Transverse colon (tissue), 4 donors: Measurements from ENCODE around the gene IMPDH1. TPM values are rescaled to one million over a fixed set of nuclear protein-coding genes. Genes with fewer than 3 reads are reported as not detected.

Experiments used
- DNase-seq: peaks from one replicate; pipeline ENCODE4 v3.0.0-alpha.2; 2019
- H3K27ac ChIP-seq, 4 donors: fragments of 200-600 bp; sonication (generic); 2 replicates each; pipeline ENCODE4 v1.5.1; 2016 to 2018; ENCODE audit warnings: inconsistent platforms in 4 of 4
- H3K27me3 ChIP-seq: fragments of 200-600 bp; sonication (generic); 2 replicates; pipeline ENCODE4 v1.5.1; 2017; ENCODE audit warnings: inconsistent platforms
- H3K36me3 ChIP-seq, 4 donors: fragments of 200-600 bp; sonication (generic); 2 replicates each; pipeline ENCODE4 v1.5.1; 2017 to 2019; ENCODE audit warnings: inconsistent platforms in 4 of 4
- H3K4me1 ChIP-seq, 4 donors: fragments of 200-600 bp; sonication (generic); 2 replicates each; pipeline ENCODE4 v1.5.1; 2017 to 2020; ENCODE audit warnings: inconsistent platforms in 4 of 4
- H3K4me3 ChIP-seq, 4 donors: fragments of 200-600 bp; sonication (generic); 1 replicate in 1 of 4; 2 replicates in 3 of 4; pipeline versions ENCODE4 v1.5.1 to v1.6.1; 2017 to 2019; ENCODE audit warnings: inconsistent platforms in 4 of 4
- H3K9me3 ChIP-seq, 2 donors: fragments of 200-600 bp; sonication (generic); 2 replicates each; pipeline ENCODE4 v1.5.1; 2017 to 2019; ENCODE audit warnings: inconsistent platforms in 2 of 2
- EP300 ChIP-seq: sonication (generic); formaldehyde crosslinking; IDR thresholded peaks from one replicate; pipeline ENCODE4 v1.6.1; 2017; ENCODE audit warnings: antibody characterized with exemption, low read depth
- POLR2A ChIP-seq: fragments of 450-650 bp; IDR thresholded peaks from one replicate; pipeline ENCODE4 v1.6.1; 2016; ENCODE audit warnings: antibody characterized with exemption, mild to moderate bottlenecking, moderate library complexity
- POLR2AphosphoS5 ChIP-seq, 3 donors: sonication (generic); formaldehyde crosslinking; IDR thresholded peaks; one replicate each; pipeline ENCODE4 v1.6.1; 2016; ENCODE audit warnings: antibody characterized with exemption in 3 of 3
- WGBS, 2 donors: methylation state at CpG; one replicate each; pipeline ENCODE4 v1.1.5; 2018; ENCODE audit warnings: low coverage in 1 of 2; 5-methylcytosine and 5-hydroxymethylcytosine counted together
- in situ Hi-C, 4 donors: fragments of 200-750 bp; cut with MboI; loops; one replicate each; pipeline versions ENCODE4 v1.15.0 to v1.15.1; 2017; ENCODE audit warnings: low sequenced_read_pairs in 3 of 4, low pct_ligation_motif_present in 1 of 4, low pct_unique_long_range_greater_than_20kb in 1 of 4
- intact Hi-C: fragments of 100-400 bp; cut with DNase I; formaldehyde crosslinking; loops from one replicate; pipeline ENCODE4 v1.15.1; 2023; ENCODE audit warnings: low total_unique reads
- total RNA-seq, 4 donors: library from RNA; depleted of rRNA; stranded (reverse); fragments of >200 nt; gene quantifications; one replicate each; pipeline ENCODE4 v1.1.0, GENCODE V29; 2016
- TF ChIP-seq, protein P1 (sequence below), 5 experiments: fragments of 200-600 bp in 3 of 5; fragments of 450-650 bp in 2 of 5; sonication (generic) in 3 of 5; IDR thresholded peaks; 1 replicate in 2 of 5; 2 replicates in 3 of 5; pipeline ENCODE4 v1.5.1; 2016 to 2017; ENCODE audit warnings: antibody characterized with exemption in 5 of 5, inconsistent platforms in 3 of 5, mild to moderate bottlenecking in 2 of 5, moderate library complexity in 1 of 5

The IMPDH1 gene
- total RNA-seq, 4 donors from 2014 or later = 21.4 to 189 (median 44.2) TPM

DNA sequence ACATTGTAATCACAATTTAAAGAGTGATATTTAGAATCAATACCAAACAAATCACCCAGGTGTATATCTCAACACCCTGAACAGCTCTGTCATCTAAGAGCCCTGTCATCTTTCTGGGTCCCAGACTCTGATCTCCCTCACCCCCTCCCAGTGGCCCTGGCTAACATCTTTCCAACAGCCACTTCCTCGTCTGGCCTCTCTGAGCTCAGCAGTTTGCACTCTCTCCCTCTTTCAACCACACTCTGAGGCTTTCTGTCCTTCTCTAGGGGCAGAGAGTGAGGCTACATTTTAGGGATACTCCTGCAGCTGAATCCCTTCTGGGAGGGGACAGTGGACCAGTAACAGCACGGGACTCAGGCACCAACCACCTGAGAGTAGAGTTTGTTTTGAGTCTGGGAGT, 31.1 kb downstream of the IMPDH1 start:
- intact Hi-C loops (no loop called here), in situ Hi-C loops (no loop called here)
- no peaks in the 10 kb centered on the region for H3K27me3 ChIP-seq
- no peaks in the 10 kb centered on the region for H3K36me3 ChIP-seq
- no peak overlapping the region for H3K4me3 ChIP-seq
- no peak overlapping the region for H3K27ac ChIP-seq
- WGBS, 2 donors = 30% methylated on average over 2 of the region's 2 CpGs; no CpG with 5 or more reads in 1 of the 2 donors
- H3K4me1 ChIP-seq = no peaks in the 10 kb centered on the region
- H3K9me3 ChIP-seq = no peaks in the 10 kb centered on the region
- no peak for DNase-seq
- TF ChIP-seq EP300 (no peak), POLR2A (no peak), POLR2AphosphoS5 (IDR thresholded peaks at IDR 0.05) (no peak)
- TF ChIP-seq, protein P1, sequence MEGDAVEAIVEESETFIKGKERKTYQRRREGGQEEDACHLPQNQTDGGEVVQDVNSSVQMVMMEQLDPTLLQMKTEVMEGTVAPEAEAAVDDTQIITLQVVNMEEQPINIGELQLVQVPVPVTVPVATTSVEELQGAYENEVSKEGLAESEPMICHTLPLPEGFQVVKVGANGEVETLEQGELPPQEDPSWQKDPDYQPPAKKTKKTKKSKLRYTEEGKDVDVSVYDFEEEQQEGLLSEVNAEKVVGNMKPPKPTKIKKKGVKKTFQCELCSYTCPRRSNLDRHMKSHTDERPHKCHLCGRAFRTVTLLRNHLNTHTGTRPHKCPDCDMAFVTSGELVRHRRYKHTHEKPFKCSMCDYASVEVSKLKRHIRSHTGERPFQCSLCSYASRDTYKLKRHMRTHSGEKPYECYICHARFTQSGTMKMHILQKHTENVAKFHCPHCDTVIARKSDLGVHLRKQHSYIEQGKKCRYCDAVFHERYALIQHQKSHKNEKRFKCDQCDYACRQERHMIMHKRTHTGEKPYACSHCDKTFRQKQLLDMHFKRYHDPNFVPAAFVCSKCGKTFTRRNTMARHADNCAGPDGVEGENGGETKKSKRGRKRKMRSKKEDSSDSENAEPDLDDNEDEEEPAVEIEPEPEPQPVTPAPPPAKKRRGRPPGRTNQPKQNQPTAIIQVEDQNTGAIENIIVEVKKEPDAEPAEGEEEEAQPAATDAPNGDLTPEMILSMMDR (IDR thresholded peaks at IDR 0.05) = no peak

DNA sequence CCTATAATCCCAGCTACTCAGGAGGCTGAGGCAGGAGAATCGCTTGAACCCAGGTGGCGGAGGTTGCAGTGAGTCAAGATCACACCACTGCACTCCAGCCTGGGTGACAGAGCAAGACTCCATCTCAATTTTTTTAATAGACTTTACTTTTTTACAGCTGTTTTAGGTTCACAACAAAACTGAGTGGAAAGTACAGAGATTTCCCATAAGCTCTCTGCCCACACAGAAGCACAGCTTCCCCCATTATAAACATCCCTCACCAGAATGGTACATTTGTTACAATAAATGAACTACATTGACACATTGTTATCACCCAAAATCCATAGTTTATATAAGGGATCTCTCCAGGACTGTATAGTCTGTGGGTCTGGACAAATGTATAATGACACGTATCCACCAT, 33.7 kb downstream of the IMPDH1 start:
- no peaks in the 10 kb centered on the region for H3K4me1 ChIP-seq
- H3K27ac ChIP-seq = no peak overlapping the region
- H3K27me3 ChIP-seq = no peaks in the 10 kb centered on the region
- in situ Hi-C loops = no loop called here
- H3K36me3 ChIP-seq = no peaks in the 10 kb centered on the region
- no peak overlapping the region for H3K4me3 ChIP-seq
- no peak for DNase-seq
- 94% methylated on average over 3 of the region's 3 CpGs; no CpG with 5 or more reads in 1 of the 2 donors for WGBS, 2 donors
- TF ChIP-seq EP300 (no peak), POLR2A (no peak), POLR2AphosphoS5 (IDR thresholded peaks at IDR 0.05) (no peak)
- TF ChIP-seq, protein P1 (IDR thresholded peaks at IDR 0.05) = no peak
- no peaks in the 10 kb centered on the region for H3K9me3 ChIP-seq
- intact Hi-C loops = no loop called here

- no peak overlapping the region for H3K4me3 ChIP-seq
- WGBS, 2 donors = 62 to 82% methylated on average over 1 of the region's 1 CpG
- DNase-seq = no peak
- H3K27me3 ChIP-seq = no peaks in the 10 kb centered on the region
- H3K4me1 ChIP-seq = no peaks in the 10 kb centered on the region
- intact Hi-C loops (no loop called here), in situ Hi-C loops (no loop called here)
- no peaks in the 10 kb centered on the region for H3K9me3 ChIP-seq
- no peak for TF ChIP-seq POLR2AphosphoS5 (IDR thresholded peaks at IDR 0.05)
- TF ChIP-seq EP300 = no peak
- TF ChIP-seq POLR2A = no peak
- TF ChIP-seq, protein P1 (IDR thresholded peaks at IDR 0.05) = no peak
- H3K27ac ChIP-seq = no peak overlapping the region
- no peaks in the 10 kb centered on the region for H3K36me3 ChIP-seq
Measured at GRCh38 chr7:128374041-128374440, 35.7 kb downstream of the IMPDH1 start.

- H3K36me3 ChIP-seq = no peaks in the 10 kb centered on the region
- H3K9me3 ChIP-seq = no peaks in the 10 kb centered on the region
- no peak overlapping the region for H3K27ac ChIP-seq
- no peaks in the 10 kb centered on the region for H3K4me1 ChIP-seq
- intact Hi-C loops = no loop called here
- 83 to 84% methylated on average over 2 of the region's 2 CpGs for WGBS, 2 donors
- H3K27me3 ChIP-seq = no peaks in the 10 kb centered on the region
- TF ChIP-seq POLR2A (no peak), POLR2AphosphoS5 (IDR thresholded peaks at IDR 0.05) (no peak), EP300 (no peak)
- TF ChIP-seq, protein P1 (IDR thresholded peaks at IDR 0.05) = no peak
- no peak for DNase-seq
- in situ Hi-C loops = no loop called here
- H3K4me3 ChIP-seq = no peak overlapping the region
Measured at GRCh38 chr7:128373606-128374005, 36.2 kb downstream of the IMPDH1 start.
